GM18511 (cell line): ENCODE data around the gene MRPL47.
A peak's percentile ranks its signal among the peaks of the same experiment; 100 is the strongest.
"Not testable (repeated sequence)": the region's sequence is repeated elsewhere in the genome, so short reads cannot be mapped to it uniquely, and the experiment has no call there.

ENCODE experiments used
- ATAC-seq: cut with Tn5 transposase; IDR thresholded peaks from one replicate; pipeline ENCODE4 v1.9.1; 2021; ENCODE audit warnings: mild to moderate bottlenecking, moderate library complexity; ENCODE audit not compliant: unreplicated experiment

MRPL47 gene

DNA sequence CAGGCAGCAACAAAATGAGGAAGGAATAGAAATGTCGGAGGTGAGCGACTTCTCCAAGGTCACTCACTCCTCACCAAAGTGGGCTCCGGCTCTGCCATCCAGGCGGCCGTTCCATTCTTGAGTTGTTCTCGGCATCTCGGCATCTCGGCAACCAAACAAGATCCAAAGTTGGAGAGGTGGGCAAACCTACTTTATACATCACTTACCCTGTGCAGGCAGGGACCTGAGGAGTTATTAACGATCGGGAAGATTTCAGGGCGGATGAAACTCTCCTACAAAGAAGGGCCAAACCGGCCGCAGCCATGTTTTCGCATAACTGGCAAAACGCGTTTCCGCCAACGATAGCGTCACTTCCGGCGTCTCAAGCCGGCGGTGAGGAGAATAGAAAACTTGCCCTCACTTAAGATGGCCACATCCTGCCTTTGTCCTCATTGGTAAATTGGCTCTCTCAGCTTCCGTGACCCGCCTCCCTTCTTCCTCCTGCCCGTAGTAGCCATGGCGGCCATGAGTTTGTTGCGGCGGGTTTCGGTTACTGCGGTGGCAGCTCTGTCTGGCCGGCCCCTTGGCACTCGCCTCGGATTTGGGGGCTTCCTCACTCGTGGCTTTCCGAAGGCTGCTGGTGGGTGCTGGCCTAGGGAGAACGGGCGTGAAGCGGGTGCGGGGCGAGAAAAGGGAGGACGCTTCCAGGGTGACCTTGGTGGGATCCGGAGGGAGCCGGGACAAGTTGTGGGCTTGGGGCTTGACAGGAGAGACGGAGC is at the start of gene MRPL47, which contains the start of gene NDUFB5:
TSS of gene MRPL47 (minus strand) at position 318 of the 758 bp plus-strand sequence. CDS start at position 304, 14 bp downstream.
TSS of gene NDUFB5 (plus strand) at position 474 of the 758 bp plus-strand sequence. CDS start at position 496, 22 bp downstream.
- peak; percentile 93 for ATAC-seq

- ATAC-seq, result peak; percentile 70
These were observed 48.8 kb upstream of the MRPL47 start for GRCh38 chr3:179653096-179653797.

DNA sequence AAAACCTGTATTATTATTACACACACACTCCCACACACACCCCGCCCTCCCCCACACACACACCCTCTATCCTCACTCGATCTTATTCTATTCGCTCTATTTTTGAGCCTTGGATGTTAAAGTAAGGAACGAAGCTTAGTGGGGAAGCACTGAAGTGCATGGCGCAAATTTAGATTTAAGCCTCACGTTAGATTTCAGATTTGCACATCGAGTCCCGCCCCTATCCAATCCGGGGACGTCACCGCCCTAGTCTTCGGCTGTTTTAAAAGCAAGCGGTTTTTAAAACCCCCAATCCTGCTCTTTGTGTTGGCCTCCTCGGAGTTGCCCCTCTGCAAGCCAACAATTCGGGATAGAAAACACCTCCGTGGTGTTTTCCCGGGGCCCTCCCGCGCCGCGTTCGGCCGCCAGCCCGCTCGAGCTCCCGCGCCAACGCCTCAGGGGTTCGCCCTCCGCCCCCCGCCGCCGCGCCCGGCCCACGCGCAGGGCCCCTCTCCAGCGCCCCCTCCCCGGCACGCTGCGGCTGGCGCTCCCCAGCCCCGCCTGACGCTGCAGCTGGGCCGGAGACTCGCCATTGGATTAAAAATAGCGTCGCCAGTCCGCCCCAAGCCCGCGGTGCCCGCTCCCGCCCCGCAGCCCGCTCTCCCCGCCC is 48.1 kb upstream of the MRPL47 start, which contains the start of gene USP13:
TSS of gene USP13 (plus strand) at position 594 of the 649 bp plus-strand sequence. CDS start 186 bp downstream, outside the sequence.
- ATAC-seq, result peak; percentile 73

GRCh38 chr3:179651687-179652446 is 47.4 kb upstream of the MRPL47 start:
- ATAC-seq, result no peak

DNA sequence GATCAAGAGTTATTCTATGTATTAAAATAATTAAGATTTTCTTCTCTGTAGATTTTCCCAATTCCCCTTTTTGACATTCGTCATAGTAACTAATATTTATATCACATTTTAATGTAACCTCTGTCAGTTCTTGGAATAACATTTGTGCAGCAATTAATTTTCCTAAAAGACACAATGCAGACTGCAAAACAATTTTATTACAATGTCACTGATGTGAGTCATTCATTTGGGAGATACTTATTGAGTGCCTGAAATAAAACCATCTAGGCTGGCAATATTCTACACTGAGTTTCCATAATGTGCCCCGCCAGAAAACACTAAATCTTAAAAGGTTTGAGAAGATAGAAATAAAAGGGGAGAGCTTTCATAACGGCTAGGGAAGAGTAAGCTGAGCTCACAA is 41.7 kb upstream of the MRPL47 start:
- ATAC-seq, result no peak

- ATAC-seq, result not testable (repeated sequence)
These were observed 39.4 kb upstream of the MRPL47 start for GRCh38 chr3:179643837-179644236.

GRCh38 chr3:179642871-179643270 is 38.4 kb upstream of the MRPL47 start:
- no peak for ATAC-seq

DNA sequence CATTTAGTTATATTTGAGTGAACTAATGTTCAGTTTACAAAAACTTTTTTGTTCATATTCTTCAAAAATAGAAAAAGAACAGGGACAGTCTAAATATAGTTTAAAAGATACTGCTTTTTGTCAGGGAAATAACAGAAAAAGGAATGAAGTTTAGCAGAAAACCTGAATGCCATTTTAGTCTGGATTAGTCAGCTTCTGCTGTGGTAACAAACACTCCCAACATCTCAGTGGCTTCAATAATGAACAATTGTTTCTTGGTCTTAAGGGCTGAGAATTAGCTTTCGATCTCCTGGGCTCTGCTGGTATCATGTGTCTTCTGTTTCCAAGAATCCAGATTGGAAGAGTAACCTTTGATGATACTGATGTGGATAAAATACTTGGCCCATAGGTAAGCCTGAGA is 36.0 kb upstream of the MRPL47 start:
- no peak for ATAC-seq

DNA sequence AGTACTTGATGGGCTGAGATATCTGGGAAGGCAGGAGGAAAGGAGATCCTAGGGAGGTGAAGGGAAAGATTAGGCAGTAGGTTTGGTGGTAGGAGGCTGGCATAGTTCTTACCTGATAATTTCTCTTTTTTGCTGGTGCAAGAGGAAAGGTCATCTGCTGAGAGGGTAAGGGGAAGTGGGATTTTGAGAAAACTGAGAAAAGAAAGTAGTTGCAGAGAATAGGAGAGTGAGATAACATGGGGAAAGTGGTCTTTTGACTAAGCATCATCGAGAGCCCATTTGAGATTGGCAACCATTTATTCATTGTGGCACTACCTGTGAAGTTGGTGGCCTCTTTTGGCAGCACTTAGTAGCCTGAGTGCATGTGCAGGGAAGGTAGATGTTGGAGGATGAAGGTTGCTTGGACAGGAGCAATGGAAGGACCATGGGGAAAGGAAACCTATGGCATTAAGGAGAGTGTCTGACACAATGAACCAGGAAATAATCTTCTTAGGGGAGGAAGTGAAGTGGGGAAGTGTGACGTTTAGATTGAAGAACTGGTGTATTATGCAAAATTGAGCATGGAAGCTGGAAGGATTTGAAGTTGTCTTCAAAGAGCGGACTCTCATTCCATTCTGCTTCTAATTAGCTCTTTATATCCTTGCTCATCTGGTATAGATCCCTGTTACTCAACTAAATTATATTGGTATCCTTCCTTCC is 26.5 kb upstream of the MRPL47 start:
- peak; percentile 70 for ATAC-seq

DNA sequence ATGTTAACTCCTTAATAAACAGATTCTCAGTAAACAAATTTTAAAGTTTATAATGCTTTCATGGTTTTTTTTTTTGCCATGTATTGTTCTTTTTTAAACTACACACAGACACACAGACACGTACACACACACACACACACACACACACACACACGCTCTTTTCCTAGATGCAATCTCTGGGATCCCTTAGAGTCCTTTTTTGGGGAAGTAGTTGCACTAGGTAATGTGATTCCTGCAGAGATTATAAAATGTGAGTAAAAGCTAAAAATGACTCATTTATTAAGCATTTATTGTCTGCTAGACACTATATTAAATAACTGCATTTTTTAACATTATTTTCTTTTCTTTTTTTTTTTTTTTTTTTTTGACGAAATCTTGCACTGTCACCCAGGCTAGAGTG is 20.0 kb upstream of the MRPL47 start:
- ATAC-seq, result no peak

- no peak for ATAC-seq
These were observed 17.6 kb upstream of the MRPL47 start for GRCh38 chr3:179622023-179622422.

- ATAC-seq, result no peak
These were observed 11.2 kb upstream of the MRPL47 start for GRCh38 chr3:179615458-179616173.

DNA sequence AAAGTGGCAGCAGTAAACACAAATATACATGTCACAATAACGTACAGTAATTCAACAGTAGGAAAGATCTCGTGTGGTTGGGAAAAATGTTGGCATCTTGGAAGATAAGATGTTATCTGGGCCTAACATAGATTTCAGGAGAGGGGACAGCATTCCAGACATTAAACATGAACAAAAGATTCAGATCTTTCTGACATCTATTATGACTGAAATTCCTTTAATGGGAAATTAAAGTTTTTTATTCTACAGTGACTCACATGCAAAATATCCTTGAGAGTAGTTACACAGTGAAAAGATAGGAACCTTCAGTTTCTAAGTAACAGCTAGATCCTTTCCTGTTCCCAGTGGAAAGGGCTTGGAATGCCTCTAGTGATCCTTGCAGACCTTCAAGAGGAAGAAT is 9.4 kb upstream of the MRPL47 start:
- ATAC-seq, result no peak

GRCh38 chr3:179610066-179610465 is 5.6 kb upstream of the MRPL47 start:
- ATAC-seq, result no peak

GRCh38 chr3:179608931-179609720 is 4.7 kb upstream of the MRPL47 start:
- peak; percentile 60 for ATAC-seq

GRCh38 chr3:179606534-179607085 is 2.2 kb upstream of the MRPL47 start:
- no peak for ATAC-seq

GRCh38 chr3:179603831-179604230 is 607 bp downstream of the MRPL47 start:
- no peak for ATAC-seq

GRCh38 chr3:179603321-179603720 is 1.1 kb downstream of the MRPL47 start:
- no peak for ATAC-seq
